A673 (cell line): Measurements from ENCODE around the gene EXOC3L4.

Experiments used
- CTCF ChIP-seq: fragments of 300-800, 200-600 bp; sonication (generic); conservative IDR thresholded peaks from 2 replicates; pipeline ENCODE4 v1.5.1; 2017; ENCODE audit warnings: low read depth, mild to moderate bottlenecking, antibody characterized with exemption, low read length, moderate library complexity, mixed read lengths
- EZH2 ChIP-seq: fragments of 200-600 bp; sonication (generic); IDR thresholded peaks from 2 replicates; pipeline ENCODE4 v1.6.1; 2017; ENCODE audit warnings: borderline replicate concordance, low read depth, mild to moderate bottlenecking, mixed read lengths, antibody characterized with exemption, low read length; ENCODE audit not compliant: poor library complexity, severe bottlenecking

DNA sequence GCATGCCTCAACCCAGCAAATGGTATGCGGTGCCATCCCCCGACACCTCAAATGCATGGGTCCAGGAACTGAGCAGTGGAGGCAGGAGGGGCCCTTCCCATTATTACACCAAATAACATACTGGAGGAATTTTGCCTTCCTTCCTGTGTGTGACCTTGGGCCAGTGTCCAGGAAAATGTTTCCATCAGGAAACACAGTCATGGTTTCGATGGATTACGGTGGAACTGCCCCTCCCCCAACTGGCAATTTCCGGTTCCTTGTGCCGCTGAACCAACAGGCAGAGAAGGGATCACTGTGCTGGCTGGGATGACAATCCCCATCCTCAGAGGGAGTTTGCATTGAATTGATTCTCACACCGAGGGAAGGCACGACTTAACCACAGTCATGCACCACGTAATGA, 28.1 kb upstream of the EXOC3L4 start:
- no peak for TF ChIP-seq CTCF
- TF ChIP-seq EZH2: no peak
